Stimulated activated naive CD8-positive, alpha-beta T cell treated with anti-CD3 and anti-CD28 coated beads, Interleukin-15, amount 100 ng/mL, for 72 hours (primary cell): ENCODE data around the gene DDX51.

Experiments
- ATAC-seq: fragments of 150-1000 bp; cut with Tn5 transposase; 2 replicates; pipeline ENCODE4 v1.10.0; 2021; ENCODE audit warnings: mild to moderate bottlenecking, moderate library complexity
- DNase-seq, 2 donors: peaks; one replicate each; pipeline ENCODE4 v3.0.0; 2021 to 2022
- H3K27ac Mint-ChIP-seq, 2 donors: one replicate each; pipeline ENCODE4 v1.8.0; 2022; ENCODE audit warnings: mild to moderate bottlenecking in 2 of 2, mixed read lengths in 2 of 2, moderate library complexity in 2 of 2
- H3K27me3 Mint-ChIP-seq: one replicate; pipeline ENCODE4 v1.8.0; 2022; ENCODE audit warnings: mixed read lengths
- H3K4me1 Mint-ChIP-seq: one replicate; pipeline ENCODE4 v1.8.0; 2022; ENCODE audit warnings: mild to moderate bottlenecking, mixed read lengths
- H3K4me3 Mint-ChIP-seq, 2 donors: one replicate each; pipeline ENCODE4 v1.8.0; 2022; ENCODE audit warnings: mild to moderate bottlenecking in 2 of 2, mixed read lengths in 2 of 2, moderate library complexity in 1 of 2
- H3K9me3 Mint-ChIP-seq, 2 donors: one replicate each; pipeline ENCODE4 v1.8.0; 2022; ENCODE audit warnings: mixed read lengths in 2 of 2

The DDX51 gene

DNA sequence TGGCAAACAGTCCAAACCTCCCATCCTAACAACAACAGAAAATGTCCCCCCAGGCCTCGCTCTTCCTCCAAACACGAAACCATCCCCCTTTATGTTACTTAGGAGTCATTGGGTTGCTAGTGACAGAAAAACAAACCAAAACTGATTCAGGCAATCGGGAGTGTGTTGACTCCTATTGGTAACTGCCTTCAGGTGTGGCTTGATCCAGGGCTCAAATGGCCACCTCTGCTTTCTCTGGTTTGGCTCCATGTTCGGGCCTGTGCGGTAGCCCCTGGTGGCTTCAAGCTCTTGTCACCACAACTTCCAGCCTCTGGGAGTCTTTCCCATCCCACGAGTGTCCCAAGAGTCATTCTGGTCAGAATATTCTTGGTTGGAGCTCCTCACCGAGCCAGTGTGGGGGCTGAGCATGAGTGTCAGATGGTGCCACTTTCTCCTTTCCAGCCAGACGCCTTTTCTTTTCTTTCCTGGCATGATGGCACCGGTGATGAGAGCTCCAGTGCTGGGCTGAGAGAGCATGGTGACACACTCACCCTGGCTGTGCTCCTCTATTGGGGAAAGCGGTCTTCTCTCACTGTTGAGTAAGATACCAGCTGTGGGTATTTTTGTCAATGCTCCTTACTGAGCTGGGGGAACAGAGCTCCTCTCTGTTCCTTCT, 38.7 kb upstream of the DDX51 start:
- Mint-ChIP-seq H3K9me3 (no peaks in the 10 kb centered on the region), H3K27ac (no peak overlapping the region), H3K4me3 (no peak overlapping the region), H3K4me1 (peaks cover 53% of the 10 kb centered on the region), H3K27me3 (no peaks in the 10 kb centered on the region)
- ATAC-seq (no peak), DNase-seq (no peak)

DNA sequence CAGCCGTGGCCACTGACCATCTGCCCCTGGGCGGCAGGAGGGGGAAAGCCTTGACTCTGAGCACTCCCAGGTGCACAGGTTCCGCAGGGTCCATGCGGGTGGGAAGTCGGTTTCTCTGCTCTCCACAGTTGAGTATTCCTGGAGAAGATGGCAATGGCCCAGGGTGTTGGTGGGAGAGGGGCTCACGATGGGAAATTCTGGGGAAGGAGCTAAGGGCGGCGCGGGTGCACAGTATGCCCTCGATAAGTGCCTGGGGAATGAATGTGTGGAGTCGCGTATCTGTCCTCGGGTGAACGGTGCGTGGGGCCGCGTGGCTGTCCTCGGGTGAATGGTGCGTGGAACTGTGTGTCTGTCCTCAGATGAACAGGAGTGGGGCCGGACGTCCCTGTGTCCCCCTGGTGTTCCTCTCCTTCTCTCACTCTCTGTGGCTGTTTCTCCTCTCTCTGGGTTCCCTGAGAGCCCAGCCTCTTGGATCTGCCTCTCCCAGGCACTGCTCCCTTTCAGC, 38.1 kb upstream of the DDX51 start:
- no peaks in the 10 kb centered on the region for H3K27me3 Mint-ChIP-seq
- no peak overlapping the region for H3K4me3 Mint-ChIP-seq
- H3K9me3 Mint-ChIP-seq: no peaks in the 10 kb centered on the region
- DNase-seq (no peak), ATAC-seq (no peak)
- no peak overlapping the region for H3K27ac Mint-ChIP-seq
- peaks cover 47% of the 10 kb centered on the region for H3K4me1 Mint-ChIP-seq

DNA sequence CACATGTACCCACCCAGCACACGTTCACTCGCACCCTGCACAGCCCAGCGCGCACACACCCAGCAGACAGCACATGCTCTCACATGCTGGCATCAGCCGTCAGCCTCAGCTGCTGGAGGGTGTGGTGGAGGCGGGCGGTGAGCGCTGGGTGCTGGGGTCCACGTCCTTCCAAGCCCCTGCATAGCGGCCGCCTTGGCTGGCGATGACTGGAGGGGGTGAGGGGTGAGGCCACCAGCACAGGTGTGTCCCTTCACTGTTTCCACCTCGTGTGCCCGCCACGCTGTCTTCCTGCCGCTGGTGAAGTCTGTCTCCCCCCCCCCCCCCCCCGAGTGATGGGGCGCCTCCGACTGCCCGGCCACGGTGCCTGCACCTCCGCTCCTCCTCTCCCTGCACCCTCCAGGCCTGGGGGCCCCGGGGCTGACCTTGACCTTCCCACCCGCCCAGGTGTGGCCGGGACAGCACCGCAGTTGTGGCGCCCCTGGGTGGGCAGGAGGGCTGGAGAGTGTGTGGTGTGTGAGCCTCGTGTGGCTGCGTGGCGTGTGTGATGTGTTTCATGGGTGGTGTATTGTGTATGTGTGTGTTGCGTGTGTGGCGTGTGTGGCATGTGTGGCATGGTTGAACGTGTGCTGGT, 37.6 kb upstream of the DDX51 start:
- DNase-seq (no peak), ATAC-seq (peak; percentile 22)
- Mint-ChIP-seq H3K4me3 (no peak overlapping the region), H3K9me3 (no peaks in the 10 kb centered on the region), H3K27me3 (no peaks in the 10 kb centered on the region), H3K27ac (peak overlapping the region in 1 of 2 donors; percentile 79), H3K4me1 (peaks cover 45% of the 10 kb centered on the region)

DNA sequence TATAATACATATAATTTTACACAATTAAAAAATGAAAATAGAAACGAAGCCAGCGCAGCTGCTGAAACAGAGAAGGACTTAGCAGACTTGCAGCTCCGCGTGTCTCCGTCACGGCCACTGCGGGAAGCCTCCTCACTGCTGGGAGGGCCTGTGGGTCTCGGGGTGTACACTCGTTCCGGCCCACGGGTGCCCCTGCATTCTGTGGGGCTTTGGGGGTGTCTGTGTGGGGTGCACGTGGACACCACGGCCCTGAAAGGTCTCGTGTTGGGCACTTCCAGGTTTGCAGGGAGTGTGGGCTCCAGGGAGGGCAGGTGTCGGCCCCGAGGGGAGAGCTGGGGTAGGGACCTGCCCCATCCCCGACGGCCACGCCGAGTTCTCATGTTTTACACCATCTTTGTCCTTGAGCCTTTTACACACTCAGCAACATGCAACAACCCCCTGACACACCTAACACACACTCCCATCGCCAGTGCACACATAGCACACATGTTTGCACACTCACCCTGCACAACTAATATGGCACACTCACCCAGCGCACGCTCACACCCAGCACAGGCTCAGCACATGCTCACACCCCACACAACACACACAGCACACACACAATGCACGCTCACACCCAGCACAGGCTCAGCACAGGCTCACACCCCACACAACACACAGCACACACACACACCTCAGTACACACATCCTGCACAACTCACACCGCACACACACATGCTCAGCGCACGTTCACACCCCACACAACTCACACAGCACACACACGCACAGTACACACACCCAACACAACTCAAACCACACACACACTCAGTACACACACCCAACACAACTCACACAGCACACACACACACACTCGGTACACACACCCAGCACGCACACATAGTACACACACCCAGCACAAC, 36.8 kb upstream of the DDX51 start:
- Mint-ChIP-seq H3K9me3 (no peaks in the 10 kb centered on the region), H3K27ac (no peak overlapping the region), H3K4me1 (peaks cover 42% of the 10 kb centered on the region), H3K27me3 (no peaks in the 10 kb centered on the region), H3K4me3 (no peak overlapping the region)
- no peak for DNase-seq
- ATAC-seq: no peak

DNA sequence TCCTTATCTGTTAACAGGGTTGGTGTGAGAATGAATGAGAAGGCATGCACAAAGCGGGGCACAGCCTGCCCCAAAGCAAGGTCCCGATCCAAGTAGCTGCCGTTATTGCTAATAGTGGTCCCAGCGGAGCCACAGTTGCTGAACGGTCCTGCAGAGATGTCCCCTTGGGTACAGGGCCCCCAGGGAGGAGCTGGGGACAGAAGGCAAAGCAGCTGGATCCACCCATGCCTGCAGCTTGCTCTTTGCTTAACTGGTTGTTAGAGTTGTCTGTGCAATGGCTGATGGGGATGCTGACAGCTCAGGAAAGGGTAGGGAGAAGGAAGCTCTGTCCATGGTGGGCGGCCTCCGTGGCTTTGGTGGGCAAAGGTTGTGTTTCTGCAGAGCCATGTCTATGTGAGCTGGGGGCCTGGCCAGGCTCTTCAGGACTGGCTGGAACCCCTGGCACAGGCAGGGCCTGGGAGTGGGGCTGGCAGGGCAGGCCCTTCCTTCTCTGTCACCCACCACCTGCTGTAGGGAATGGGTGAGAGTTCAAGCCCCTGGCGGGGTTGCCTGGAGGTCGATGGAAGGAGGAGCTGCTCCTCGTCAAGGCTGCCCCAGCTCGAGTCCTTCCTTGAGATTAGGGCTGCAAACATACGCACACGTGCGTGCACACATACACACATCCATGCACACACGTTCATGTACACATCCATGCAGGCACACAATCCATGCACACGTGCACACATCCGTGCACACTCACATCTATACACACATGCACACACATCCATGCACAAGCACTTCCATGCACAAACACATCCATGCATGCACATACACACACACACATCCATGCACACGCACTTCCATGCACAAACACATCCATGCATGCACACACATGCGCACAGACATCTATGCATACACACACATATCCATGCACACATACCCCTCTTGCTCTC, 35.6 kb upstream of the DDX51 start:
- H3K9me3 Mint-ChIP-seq: no peaks in the 10 kb centered on the region
- no peak for DNase-seq
- no peak for ATAC-seq
- peaks cover 37% of the 10 kb centered on the region for H3K4me1 Mint-ChIP-seq
- H3K4me3 Mint-ChIP-seq: peak overlapping the region in 1 of 2 donors; percentile 80
- H3K27me3 Mint-ChIP-seq: peaks cover 2% of the 10 kb centered on the region
- no peak overlapping the region for H3K27ac Mint-ChIP-seq

DNA sequence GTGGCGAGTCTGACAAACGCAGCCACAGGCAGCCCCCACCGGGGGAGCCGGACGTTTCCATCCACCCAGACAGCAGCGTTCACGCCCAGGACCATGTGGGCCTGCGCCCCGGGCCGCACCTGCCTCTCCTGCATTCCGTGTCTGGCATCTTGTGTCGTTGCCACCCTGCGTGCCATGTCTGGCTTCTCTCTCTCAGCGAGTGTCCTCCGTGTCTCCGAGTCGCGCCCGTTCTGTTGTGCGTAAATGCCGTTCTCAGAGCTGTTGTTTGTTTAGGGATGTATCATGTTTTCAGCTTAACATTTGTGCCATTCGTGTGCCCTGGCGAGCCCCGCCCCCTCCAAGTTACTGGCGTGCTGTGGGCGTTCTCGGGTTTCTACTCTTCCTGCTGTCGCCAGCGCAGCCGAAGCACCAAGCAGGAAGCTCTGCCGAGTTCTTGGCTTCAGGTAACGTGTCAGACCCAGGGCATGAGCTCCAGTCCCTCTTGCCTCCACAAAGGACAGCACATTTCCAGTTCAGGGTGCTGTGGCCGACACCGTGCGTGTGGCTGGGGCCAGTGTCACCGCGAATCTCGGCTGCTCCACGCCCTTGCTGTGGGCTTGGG, 34.8 kb upstream of the DDX51 start:
- H3K4me3 Mint-ChIP-seq: peak overlapping the region; percentile 77 to 80
- H3K9me3 Mint-ChIP-seq: no peaks in the 10 kb centered on the region
- H3K27ac Mint-ChIP-seq: peak overlapping the region in 1 of 2 donors; percentile 81
- ATAC-seq (peak; percentile 45), DNase-seq (no peak)
- peaks cover 7% of the 10 kb centered on the region for H3K27me3 Mint-ChIP-seq
- peaks cover 43% of the 10 kb centered on the region for H3K4me1 Mint-ChIP-seq

DNA sequence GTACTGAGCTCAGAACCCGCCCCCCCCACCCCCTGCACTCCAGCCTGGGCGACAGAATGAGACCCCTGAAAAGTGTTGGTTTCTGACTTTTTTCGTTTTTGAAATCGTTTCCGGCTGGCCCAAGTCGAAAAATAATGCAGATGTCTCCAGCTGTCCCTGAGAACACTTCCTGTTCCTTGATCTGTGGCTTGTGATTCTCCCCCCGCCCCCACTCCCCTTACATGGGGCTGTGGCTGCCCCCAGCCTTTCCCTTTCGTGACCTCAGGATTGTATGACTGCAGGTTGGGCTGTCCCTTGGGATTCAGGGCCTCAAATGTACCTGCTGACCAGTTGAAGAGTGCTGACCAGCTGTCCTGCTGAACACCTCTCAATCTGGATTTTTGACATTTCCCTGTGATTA, 34.2 kb upstream of the DDX51 start:
- ATAC-seq (no peak), DNase-seq (no peak)
- Mint-ChIP-seq H3K9me3 (no peaks in the 10 kb centered on the region), H3K4me1 (peaks cover 49% of the 10 kb centered on the region), H3K4me3 (peak overlapping the region; percentile 77 to 80), H3K27me3 (peaks cover 10% of the 10 kb centered on the region), H3K27ac (peak overlapping the region; percentile 32 to 81)

DNA sequence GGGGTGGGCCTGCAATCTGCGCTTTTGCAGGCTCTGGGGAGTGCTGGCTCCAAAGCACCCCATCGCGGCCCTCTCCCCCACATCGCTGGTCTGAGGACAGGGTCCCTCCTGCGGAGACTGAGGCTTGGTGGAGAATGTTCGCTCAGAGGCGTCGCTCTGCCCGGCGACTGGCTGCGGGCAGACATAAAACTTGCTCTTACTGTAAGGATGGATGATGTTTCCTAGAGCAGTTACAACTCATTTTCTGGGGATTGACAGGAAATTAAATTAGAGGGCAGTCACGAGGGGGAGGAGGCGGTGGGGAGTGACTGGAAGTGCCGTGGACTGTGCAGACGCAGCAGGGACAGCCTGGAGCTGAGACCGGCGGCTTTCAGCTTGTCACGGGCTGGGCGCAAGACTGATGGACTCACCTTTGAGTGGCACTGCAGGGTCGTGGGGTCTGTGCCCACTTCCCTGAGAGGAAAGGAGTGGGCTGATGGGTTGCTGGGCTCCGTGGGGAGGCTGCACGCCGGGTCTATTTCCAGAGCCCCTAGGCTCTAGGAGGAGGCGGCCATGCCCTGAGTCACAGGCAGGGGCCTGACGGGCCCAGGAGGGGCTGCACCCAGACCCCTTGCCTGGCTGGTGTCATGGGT, 32.9 kb upstream of the DDX51 start:
- peaks cover 23% of the 10 kb centered on the region for H3K27me3 Mint-ChIP-seq

DNA sequence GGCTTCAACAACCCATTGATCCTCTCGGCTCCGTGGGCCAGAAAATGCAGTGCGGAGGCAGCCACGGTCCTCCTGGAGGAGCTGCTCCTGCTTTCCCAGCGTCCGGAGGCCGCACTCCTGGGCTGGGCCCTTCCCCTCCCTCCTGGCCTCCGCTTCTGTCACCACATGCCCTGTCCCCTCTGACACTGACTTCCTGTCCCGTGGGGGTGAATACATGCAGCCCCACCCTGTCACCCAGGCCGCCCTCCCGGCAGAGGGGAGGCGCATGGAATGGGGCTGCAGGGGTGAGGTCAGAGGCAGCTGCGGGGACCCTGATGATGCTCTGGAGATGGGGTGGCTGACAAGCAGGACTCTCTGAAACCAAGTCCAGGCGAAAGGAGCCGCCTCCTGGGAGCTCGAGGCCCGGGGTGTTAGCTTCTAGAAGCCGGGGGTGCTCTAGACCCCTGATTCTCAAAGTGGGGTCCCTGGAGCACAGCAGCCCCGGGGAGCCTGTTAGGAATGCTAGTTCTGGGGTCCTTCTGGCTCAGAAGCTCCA, 32.3 kb upstream of the DDX51 start:
- no peak overlapping the region for H3K4me3 Mint-ChIP-seq
- H3K27ac Mint-ChIP-seq: no peak overlapping the region
- ATAC-seq (no peak), DNase-seq (no peak)
- peaks cover 59% of the 10 kb centered on the region for H3K4me1 Mint-ChIP-seq
- no peaks in the 10 kb centered on the region for H3K9me3 Mint-ChIP-seq
- peaks cover 27% of the 10 kb centered on the region for H3K27me3 Mint-ChIP-seq

More for the DNA sequence above, 32.9 kb upstream of the DDX51 start:
- H3K9me3 Mint-ChIP-seq: no peaks in the 10 kb centered on the region
- peak overlapping the region in 1 of 2 donors; percentile 15 for H3K27ac Mint-ChIP-seq
- no peak overlapping the region for H3K4me3 Mint-ChIP-seq
- no peak for DNase-seq
- no peak for ATAC-seq
- H3K4me1 Mint-ChIP-seq: peaks cover 59% of the 10 kb centered on the region

DNA sequence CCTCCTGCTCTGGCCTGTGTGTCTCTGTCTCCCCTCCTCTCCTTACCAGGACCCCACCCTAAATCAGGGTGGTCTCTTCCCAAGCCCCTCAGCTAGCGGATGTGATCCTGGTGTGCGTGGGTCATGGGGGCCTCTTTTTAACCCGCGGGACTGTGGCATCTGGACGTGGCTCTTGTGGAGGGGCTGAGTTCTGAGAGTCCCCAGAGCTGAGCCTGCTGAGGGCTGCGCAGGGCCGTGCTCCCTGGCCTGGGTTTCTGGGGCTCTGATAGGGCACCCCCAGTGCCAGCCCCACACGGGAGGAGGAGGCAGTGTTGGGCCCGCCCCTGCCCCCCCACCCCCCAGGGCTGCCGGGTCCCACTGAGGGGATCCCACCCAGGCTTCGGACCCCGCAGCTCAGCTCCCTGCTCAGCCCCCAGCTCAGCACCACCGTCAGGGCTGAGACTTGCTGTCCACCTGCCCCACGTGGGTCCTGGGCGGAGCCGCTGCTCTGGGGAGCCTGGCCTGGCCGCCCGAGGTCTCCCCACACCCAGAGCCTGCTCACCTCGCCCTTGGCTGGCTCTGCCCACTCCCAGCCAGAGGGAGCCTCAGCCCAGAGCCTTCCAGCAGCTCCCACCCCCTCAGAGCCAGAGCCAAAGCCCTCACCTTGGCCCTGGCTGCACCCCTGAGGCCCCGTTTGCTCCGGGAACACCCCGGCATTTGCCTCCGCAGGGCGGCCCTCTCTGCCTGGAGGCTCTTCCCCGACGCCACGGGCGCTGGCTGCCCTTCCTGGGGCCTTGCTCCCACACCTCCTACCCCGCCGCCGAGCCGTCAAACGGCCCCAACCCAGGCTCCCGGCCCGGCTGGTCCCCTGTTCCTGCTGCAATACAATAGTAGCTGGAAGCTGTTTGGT, 31.6 kb upstream of the DDX51 start:
- Mint-ChIP-seq H3K27me3 (peaks cover 30% of the 10 kb centered on the region), H3K4me3 (no peak overlapping the region), H3K4me1 (peaks cover 54% of the 10 kb centered on the region), H3K27ac (no peak overlapping the region), H3K9me3 (no peaks in the 10 kb centered on the region)
- ATAC-seq (peak; percentile 26), DNase-seq (no peak)

DNA sequence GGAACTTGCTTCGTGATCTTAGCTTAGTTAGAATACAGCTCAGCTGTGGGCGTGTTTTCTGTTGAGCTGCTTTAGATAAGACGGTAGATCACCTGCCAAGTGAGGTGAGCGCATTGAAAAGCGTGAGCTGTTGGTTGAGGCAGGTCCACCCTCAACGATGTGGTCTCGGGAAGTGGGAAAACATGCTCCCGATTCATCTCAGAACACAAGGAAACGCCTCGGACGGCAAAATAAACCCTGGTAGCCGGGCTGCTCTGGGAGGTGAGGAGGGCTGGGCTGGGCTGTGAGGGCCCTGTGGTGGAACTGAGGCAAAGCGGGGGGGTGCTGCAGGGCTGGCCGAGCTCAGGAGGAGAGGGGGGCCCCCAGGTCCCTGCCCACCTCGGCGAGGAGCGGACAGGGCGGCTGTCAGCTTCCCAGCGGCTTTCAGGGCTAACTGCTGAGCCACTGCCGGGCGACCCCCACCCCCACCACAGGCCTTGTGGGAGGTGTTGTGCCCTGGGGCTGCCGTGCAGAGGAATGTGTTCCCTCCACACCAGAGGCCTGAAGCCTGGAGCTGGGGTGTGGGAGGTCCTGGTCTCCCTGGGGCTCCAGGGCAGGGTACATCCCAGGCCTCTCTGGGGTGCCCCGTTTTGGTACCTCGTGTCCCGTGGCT, 30.8 kb upstream of the DDX51 start:
- Mint-ChIP-seq H3K4me3 (no peak overlapping the region), H3K27ac (peak overlapping the region in 1 of 2 donors; percentile 34), H3K4me1 (peaks cover 54% of the 10 kb centered on the region), H3K27me3 (peaks cover 37% of the 10 kb centered on the region), H3K9me3 (no peaks in the 10 kb centered on the region)
- no peak for DNase-seq
- ATAC-seq: peak; percentile 11

DNA sequence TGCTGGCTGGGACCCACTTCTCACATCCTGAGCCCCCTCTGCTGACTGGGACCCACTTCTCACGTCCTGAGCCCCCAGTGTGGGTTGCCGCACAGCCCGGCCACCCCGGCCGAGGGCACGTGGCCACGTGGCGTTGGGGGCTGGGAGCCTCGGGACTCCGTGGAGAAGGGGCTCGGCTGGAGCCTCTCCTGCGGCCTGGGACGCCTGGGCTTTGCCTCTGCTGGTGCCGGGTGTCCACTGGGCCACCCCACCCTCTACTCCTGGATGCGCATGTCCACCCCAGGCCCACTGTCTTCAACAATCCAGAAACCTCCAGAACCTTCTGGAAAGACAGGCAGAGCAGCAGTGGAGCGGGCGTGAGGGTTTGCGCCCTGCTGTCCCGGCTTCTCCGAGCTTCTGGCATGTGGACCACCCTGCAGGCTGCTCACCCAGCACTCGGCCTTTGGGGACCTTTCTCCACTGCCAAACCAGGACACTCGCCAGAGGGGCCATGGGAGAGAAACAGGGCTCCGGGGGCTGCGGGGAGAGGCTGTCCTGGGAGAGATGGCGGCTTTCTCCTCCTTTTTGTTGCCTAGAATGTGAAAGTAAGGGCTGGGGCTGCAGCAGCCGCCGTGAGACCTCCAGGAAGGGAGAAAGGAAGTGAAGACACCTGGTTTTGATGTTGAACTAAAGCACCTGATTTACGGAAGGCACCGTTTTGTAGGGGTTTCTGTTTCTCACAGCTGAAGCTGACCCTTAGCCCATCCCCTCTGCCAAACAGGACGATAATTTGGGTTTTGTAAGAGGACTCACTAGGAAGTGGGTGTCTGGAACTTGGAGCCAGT, 30.1 kb upstream of the DDX51 start:
- peaks cover 37% of the 10 kb centered on the region for H3K27me3 Mint-ChIP-seq
- H3K4me1 Mint-ChIP-seq: peaks cover 48% of the 10 kb centered on the region
- ATAC-seq: no peak
- peak overlapping the region in 1 of 2 donors; percentile 12 for H3K4me3 Mint-ChIP-seq
- H3K27ac Mint-ChIP-seq: no peak overlapping the region
- no peaks in the 10 kb centered on the region for H3K9me3 Mint-ChIP-seq
- DNase-seq: no peak
